HL-60/S4 treated with retinoic acid at 250 ng/mL for 4 days and 3 days (cell line): ENCODE data around the gene RPL4.
"Not testable (repeated sequence)": the region's sequence is repeated elsewhere in the genome, so short reads cannot be mapped to it uniquely, and the experiment has no call there.

Source experiments
- in situ Hi-C: fragments of 300-500 bp; cut with MboI; formaldehyde crosslinking; loops from 2 replicates; pipeline ENCODE4 v1.7.0; 2022; ENCODE audit warnings: low sequenced_read_pairs

Gene RPL4

GRCh38 chr15:66461294-66461693, 43.4 kb downstream of the RPL4 start:
- in situ Hi-C loops, result not testable (repeated sequence)

DNA sequence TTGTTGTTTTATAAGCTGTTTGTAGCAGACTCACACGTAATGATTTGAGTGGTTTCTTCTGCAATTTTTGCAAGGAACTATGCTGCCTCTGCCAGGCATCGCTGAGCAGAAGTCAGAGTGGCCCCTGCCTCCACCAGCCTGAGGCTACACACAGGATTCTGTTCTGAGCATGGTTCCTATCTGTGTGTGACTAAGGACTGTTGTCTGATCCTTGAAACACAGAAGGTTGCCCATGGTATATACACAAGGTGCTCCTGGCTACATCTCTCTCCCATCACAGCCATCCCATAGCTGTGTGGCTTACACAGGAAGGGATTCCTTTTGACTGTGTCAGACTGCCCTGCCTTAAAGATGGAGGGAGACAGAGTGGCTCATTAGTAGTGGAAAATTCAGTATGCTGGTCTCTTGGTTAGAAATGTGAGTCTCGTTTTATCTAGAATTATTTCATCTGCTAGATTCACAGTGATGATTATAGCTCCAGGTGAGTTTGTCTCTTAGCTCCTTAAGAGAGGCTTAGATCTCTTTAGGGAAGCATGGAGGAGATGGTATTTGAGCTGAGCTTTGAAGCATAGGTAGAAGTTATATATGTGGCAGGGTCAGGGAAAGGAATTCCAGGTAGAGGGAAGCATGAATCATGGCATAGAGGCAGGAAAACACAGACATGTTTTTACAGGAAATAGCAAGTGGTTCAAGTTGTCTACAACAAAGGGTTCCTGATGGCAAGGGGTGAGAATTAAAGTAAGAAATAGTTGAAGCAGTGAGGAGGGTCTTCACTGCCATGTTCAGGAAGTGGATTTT, 44.6 kb downstream of the RPL4 start:
- in situ Hi-C loops, result no loop called here

GRCh38 chr15:66456211-66456610, 48.4 kb downstream of the RPL4 start:
- in situ Hi-C loops, result no loop called here

DNA sequence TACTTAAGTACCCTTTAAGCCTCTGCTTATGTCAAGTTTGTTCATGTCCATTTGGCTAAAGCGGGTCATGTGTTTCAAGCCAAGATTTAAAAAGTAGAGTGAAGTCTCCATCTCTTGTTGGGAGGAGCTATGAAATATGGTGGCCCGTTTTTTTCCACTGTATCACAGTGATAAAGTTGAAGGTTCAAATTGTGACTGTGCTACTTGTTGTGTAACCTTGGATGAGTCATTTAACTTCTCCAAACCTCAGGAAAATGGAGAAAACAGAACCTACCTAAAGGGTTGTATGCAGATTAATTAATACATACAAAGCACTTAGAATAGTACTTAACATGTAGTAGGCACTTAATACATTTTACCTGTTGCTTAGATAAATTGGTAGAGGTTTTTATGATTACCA, 50.5 kb downstream of the RPL4 start:
- in situ Hi-C loops, result no loop called here

DNA sequence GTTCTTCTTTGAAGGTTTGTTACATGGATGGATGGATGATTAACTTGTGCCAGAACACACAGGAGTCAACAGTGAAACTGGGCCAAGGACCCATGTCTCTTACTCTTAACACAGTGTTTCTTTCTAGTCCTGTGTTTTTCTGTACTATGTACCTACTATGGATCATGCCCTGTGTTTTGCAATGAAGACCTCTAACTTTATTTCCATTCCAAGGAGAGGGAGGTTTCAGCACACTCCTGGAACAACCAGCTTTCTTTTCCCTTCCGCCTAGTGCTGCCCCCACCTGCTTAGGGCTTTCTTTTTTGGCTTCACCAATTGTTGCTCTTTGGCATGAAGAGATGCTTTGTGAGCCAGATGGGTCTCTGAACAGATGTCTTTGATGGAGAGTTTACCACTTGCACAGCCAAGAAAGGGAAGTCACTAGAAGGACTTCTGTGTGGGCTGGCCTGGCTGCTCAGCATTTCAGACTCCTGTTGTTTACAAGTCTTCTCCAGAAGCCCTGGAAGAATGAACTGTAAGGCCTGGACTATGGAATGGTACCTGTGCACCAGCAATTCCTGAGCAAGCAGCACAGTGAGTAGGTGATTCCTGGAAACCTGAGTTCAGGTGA, 51.6 kb downstream of the RPL4 start:
- in situ Hi-C loops, result no loop called here

DNA sequence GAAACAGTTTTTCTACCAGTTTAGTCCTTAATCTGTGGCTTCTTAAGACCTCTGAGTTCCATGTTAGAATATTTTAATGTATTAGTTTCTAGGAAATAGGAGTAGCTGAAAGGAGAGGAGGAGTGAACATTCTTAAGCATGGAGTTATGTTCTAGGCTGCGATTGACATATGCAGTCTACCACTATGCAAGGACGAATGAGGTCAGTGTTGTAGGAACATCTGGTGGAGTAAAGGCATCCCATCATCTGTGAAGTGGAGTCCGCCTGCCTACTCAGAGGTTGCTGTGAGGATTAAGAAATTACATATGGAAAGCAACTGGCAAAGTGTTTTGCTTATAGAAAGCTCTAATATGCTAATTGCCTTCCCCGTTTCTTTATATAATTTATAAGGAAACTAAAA, 52.2 kb downstream of the RPL4 start:
- in situ Hi-C loops, result no loop called here
